Superior temporal gyrus (tissue), 1 donor: ENCODE results near the gene IMMT.

Experiments used
- DNase-seq: peaks from one replicate; pipeline ENCODE4 v3.0.0-alpha.2; 2016; ENCODE audit errors: extremely low spot score

The IMMT gene

GRCh38 chr2:86143307-86143706, 52.0 kb downstream of the IMMT start:
- DNase-seq, result no peak

- no peak for DNase-seq
These were observed 52.6 kb downstream of the IMMT start for GRCh38 chr2:86142436-86143257.

GRCh38 chr2:86140969-86141392, 54.3 kb downstream of the IMMT start:
- DNase-seq, result no peak

- no peak for DNase-seq
These were observed 55.3 kb downstream of the IMMT start for GRCh38 chr2:86139981-86140380.

GRCh38 chr2:86138736-86139625, 56.3 kb downstream of the IMMT start:
- DNase-seq, result no peak

GRCh38 chr2:86136141-86136540, 59.1 kb downstream of the IMMT start:
- DNase-seq, result no peak

GRCh38 chr2:86135653-86136052, 59.6 kb downstream of the IMMT start:
- no peak for DNase-seq

- no peak for DNase-seq
These were observed 60.6 kb downstream of the IMMT start for GRCh38 chr2:86134709-86135108.

- DNase-seq, result no peak
These were observed 70.6 kb downstream of the IMMT start for GRCh38 chr2:86124683-86125082.

GRCh38 chr2:86123328-86123925, 71.8 kb downstream of the IMMT start:
- no peak for DNase-seq

- DNase-seq, result no peak
These were observed 77.1 kb downstream of the IMMT start for GRCh38 chr2:86118130-86118529.

- no peak for DNase-seq
These were observed 88.2 kb downstream of the IMMT start for GRCh38 chr2:86107031-86107430.

GRCh38 chr2:86105969-86106945, 89.0 kb downstream of the IMMT start, which contains the start of gene PTCD3:
PTCD3 (plus strand) TSS chr2:86106235; CDS start chr2:86106248, 13 bp downstream.
- DNase-seq, result peak; percentile 98

- peak; percentile 97 for DNase-seq
These were observed 89.9 kb downstream of the IMMT start, which contains the start of gene POLR1A for GRCh38 chr2:86105252-86105968. POLR1A (minus strand) TSS chr2:86105886; CDS start chr2:86105776, 110 bp downstream.

- DNase-seq, result no peak
These were observed 93.1 kb downstream of the IMMT start for GRCh38 chr2:86102157-86102556.

GRCh38 chr2:86097913-86098312, 97.3 kb downstream of the IMMT start:
- no peak for DNase-seq

GRCh38 chr2:86097114-86097896, 98.0 kb downstream of the IMMT start:
- no peak for DNase-seq

- DNase-seq, result no peak
These were observed 101.0 kb downstream of the IMMT start for GRCh38 chr2:86094229-86094628.
